C4-2B (cell line): Measurements from ENCODE around the gene TFF2.

ENCODE experiments used
- ZFX ChIP-seq: fragments of 450-650 bp; IDR thresholded peaks from 2 replicates; pipeline ENCODE4 v1.6.1; 2017
- TF ChIP-seq, protein P1 (sequence below): fragments of 450-650 bp; conservative IDR thresholded peaks from 2 replicates; pipeline ENCODE4 v1.5.1; 2017; ENCODE audit warnings: mild to moderate bottlenecking

DNA sequence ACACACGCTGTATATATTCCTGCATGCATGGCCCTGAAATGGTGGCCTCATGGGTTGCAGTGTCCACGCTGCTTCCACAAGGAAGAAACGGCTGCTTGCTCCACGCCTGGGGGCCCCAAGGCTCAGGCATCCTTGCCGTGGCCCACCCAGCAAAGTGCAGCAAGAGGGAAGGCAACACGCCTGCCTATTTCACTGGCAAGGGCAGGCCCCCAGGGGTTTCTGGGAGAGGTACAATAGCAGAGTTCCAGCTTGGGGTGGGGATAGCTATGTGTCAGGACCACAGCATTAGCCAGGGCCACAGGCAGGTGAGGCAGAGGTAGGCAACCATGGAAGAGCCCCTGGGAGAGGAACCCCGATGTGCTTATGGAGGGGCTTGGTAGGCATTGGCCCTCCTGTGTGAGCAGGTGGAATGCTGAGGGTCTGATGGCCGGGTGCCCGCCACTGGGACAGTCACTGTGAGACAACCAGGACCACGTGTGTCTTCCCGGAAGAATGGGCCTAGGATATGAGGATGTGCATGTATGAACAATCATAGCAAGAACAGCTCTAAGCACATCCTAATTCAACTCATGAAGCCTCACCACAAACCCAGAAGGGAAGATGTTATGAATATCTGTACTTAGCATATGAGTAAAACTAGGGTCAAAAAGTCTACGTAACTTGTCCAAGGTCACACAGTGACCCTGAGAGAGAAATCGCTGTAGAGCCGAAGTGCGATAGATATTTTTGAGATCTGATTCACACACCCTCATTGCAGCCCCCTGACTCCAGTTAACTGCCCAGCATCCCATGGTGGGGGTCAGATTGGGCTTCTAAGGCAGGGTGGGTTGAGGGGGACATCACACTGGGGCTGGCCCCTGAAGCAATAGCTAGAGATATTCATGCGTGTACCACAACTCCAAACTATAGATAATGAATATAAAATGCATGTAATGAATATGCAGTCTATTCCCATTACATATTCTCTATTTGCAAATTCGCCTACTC is 11.8 kb downstream of the TFF2 start:
- TF ChIP-seq, protein P1, sequence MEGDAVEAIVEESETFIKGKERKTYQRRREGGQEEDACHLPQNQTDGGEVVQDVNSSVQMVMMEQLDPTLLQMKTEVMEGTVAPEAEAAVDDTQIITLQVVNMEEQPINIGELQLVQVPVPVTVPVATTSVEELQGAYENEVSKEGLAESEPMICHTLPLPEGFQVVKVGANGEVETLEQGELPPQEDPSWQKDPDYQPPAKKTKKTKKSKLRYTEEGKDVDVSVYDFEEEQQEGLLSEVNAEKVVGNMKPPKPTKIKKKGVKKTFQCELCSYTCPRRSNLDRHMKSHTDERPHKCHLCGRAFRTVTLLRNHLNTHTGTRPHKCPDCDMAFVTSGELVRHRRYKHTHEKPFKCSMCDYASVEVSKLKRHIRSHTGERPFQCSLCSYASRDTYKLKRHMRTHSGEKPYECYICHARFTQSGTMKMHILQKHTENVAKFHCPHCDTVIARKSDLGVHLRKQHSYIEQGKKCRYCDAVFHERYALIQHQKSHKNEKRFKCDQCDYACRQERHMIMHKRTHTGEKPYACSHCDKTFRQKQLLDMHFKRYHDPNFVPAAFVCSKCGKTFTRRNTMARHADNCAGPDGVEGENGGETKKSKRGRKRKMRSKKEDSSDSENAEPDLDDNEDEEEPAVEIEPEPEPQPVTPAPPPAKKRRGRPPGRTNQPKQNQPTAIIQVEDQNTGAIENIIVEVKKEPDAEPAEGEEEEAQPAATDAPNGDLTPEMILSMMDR: no peak
- no peak for TF ChIP-seq ZFX
